NCI-H2227 treated with DMSO at 0.1 percent for 48 hours (cell line): ENCODE results near the gene CDC25C.
A peak's percentile ranks its signal among the peaks of the same experiment; 100 is the strongest.

ENCODE experiments used
- DNase-seq: peaks from one replicate; lab custom pipeline; 2025; lab: John Stamatoyannopoulos, UW

CDC25C gene

GRCh38 chr5:138331449-138332368 lies at the start of gene CDC25C:
Gene CDC25C (minus strand): TSS chr5:138331804. CDS start chr5:138331180, 624 bp downstream.
- DNase-seq, result peak; percentile 92

- DNase-seq, result no peak
Measured at GRCh38 chr5:138372653-138373052, 41.0 kb upstream of the CDC25C start.

GRCh38 chr5:138372225-138372624 lies 40.6 kb upstream of the CDC25C start:
- no peak for DNase-seq

GRCh38 chr5:138371454-138371853 lies 39.9 kb upstream of the CDC25C start:
- DNase-seq, result no peak

GRCh38 chr5:138370537-138370936 lies 38.9 kb upstream of the CDC25C start:
- DNase-seq, result no peak

- no peak for DNase-seq
Measured at GRCh38 chr5:138369706-138370105, 38.1 kb upstream of the CDC25C start.

GRCh38 chr5:138369261-138369660 lies 37.7 kb upstream of the CDC25C start:
- DNase-seq, result no peak

- no peak for DNase-seq
Measured at GRCh38 chr5:138366632-138367382, 35.2 kb upstream of the CDC25C start.

- DNase-seq, result no peak
Measured at GRCh38 chr5:138364576-138364975, 33.0 kb upstream of the CDC25C start.

- DNase-seq, result no peak
Measured at GRCh38 chr5:138360941-138361452, 29.4 kb upstream of the CDC25C start.

GRCh38 chr5:138359621-138360020 lies 28.0 kb upstream of the CDC25C start:
- DNase-seq, result no peak

- DNase-seq, result peak; percentile 54
Measured at GRCh38 chr5:138354926-138355378, 23.3 kb upstream of the CDC25C start.

- no peak for DNase-seq
Measured at GRCh38 chr5:138354387-138354786, 22.8 kb upstream of the CDC25C start.

- no peak for DNase-seq
Measured at GRCh38 chr5:138353560-138354080, 22.0 kb upstream of the CDC25C start.

- peak; percentile 26 for DNase-seq
Measured at GRCh38 chr5:138352722-138353559, 21.3 kb upstream of the CDC25C start.

- peak; percentile 59 for DNase-seq
Measured at GRCh38 chr5:138352071-138352721, 20.6 kb upstream of the CDC25C start, which contains the start of gene KDM3B. Gene KDM3B (plus strand): TSS chr5:138352685. CDS start chr5:138352796, 111 bp downstream.

GRCh38 chr5:138351517-138351916 lies 19.9 kb upstream of the CDC25C start:
- no peak for DNase-seq

GRCh38 chr5:138351056-138351455 lies 19.5 kb upstream of the CDC25C start:
- DNase-seq, result no peak

GRCh38 chr5:138350563-138350890 lies 18.9 kb upstream of the CDC25C start:
- no peak for DNase-seq

GRCh38 chr5:138349852-138350562 lies 18.4 kb upstream of the CDC25C start:
- no peak for DNase-seq
